ENCODE results near the gene PI16.
"Not testable (repeated sequence)": the region's sequence is repeated elsewhere in the genome, so short reads cannot be mapped to it uniquely, and the experiment has no call there.

PI16 gene

GRCh38 chr6:36975231-36976006, 20.9 kb downstream of the PI16 start:
- no peak for DNase-seq (ENCODE audit: low spot score)

- no peak for DNase-seq (ENCODE audit: low spot score)
Measured at GRCh38 chr6:36976007-36976264, 21.4 kb downstream of the PI16 start.

GRCh38 chr6:36976509-36976908, 22.0 kb downstream of the PI16 start:
- no peak for DNase-seq (ENCODE audit: low spot score)

GRCh38 chr6:36976931-36977330, 22.4 kb downstream of the PI16 start:
- DNase-seq (ENCODE audit: low spot score), result no peak

GRCh38 chr6:36977470-36977941, 23.0 kb downstream of the PI16 start:
- no peak for DNase-seq (ENCODE audit: low spot score)

- no peak for DNase-seq (ENCODE audit: low spot score)
Measured at GRCh38 chr6:36978421-36979346, 24.1 kb downstream of the PI16 start.

- DNase-seq (ENCODE audit: low spot score), result no peak
Measured at GRCh38 chr6:36979347-36979742, 24.8 kb downstream of the PI16 start.

GRCh38 chr6:36980129-36980528, 25.6 kb downstream of the PI16 start:
- DNase-seq (ENCODE audit: low spot score), result no peak

GRCh38 chr6:36980876-36981619, 26.5 kb downstream of the PI16 start:
- no peak for DNase-seq (ENCODE audit: low spot score)

- no peak for DNase-seq (ENCODE audit: low spot score)
Measured at GRCh38 chr6:36983538-36983937, 29.0 kb downstream of the PI16 start.

GRCh38 chr6:36984581-36985416, 30.3 kb downstream of the PI16 start:
- DNase-seq (ENCODE audit: low spot score), result no peak

- DNase-seq (ENCODE audit: low spot score), result no peak
Measured at GRCh38 chr6:36985417-36985807, 30.9 kb downstream of the PI16 start.

- peak; percentile 91 for DNase-seq (ENCODE audit: low spot score)
Measured at GRCh38 chr6:36985808-36986703, 31.5 kb downstream of the PI16 start, which contains the start of gene MTCH1. TSS of gene MTCH1 (minus strand) at chr6:36986196. CDS start at chr6:36986173, 23 bp downstream.

- no peak for DNase-seq (ENCODE audit: low spot score)
Measured at GRCh38 chr6:36986704-36987047, 32.1 kb downstream of the PI16 start.

- no peak for DNase-seq (ENCODE audit: low spot score)
Measured at GRCh38 chr6:36989264-36989663, 34.7 kb downstream of the PI16 start.

- not testable (repeated sequence) for DNase-seq (ENCODE audit: low spot score)
Measured at GRCh38 chr6:36990401-36990800, 35.9 kb downstream of the PI16 start.

- DNase-seq (ENCODE audit: low spot score), result no peak
Measured at GRCh38 chr6:36997811-36998722, 43.5 kb downstream of the PI16 start.

GRCh38 chr6:36998723-36999038, 44.1 kb downstream of the PI16 start:
- DNase-seq (ENCODE audit: low spot score), result no peak

GRCh38 chr6:36999061-36999750, 44.7 kb downstream of the PI16 start:
- no peak for DNase-seq (ENCODE audit: low spot score)

Measured in LoVo (cell line).